Measurements from ENCODE around the gene AFAP1L2.

The AFAP1L2 gene

GRCh38 chr10:114388275-114388674, 16.0 kb downstream of the AFAP1L2 start:
- no peak for DNase-seq (ENCODE audit: low read depth in 3 of 3)

GRCh38 chr10:114387784-114388183, 16.5 kb downstream of the AFAP1L2 start:
- no peak for DNase-seq (ENCODE audit: low read depth in 3 of 3)

- no peak for DNase-seq (ENCODE audit: low read depth in 3 of 3)
Measured at GRCh38 chr10:114386452-114386851, 17.9 kb downstream of the AFAP1L2 start.

- no peak for DNase-seq (ENCODE audit: low read depth in 3 of 3)
Measured at GRCh38 chr10:114385557-114385956, 18.7 kb downstream of the AFAP1L2 start.

- no peak for DNase-seq (ENCODE audit: low read depth in 3 of 3)
Measured at GRCh38 chr10:114384601-114385000, 19.7 kb downstream of the AFAP1L2 start.

GRCh38 chr10:114384181-114384580, 20.1 kb downstream of the AFAP1L2 start:
- DNase-seq (ENCODE audit: low read depth in 3 of 3): no peak

- DNase-seq (ENCODE audit: low read depth in 3 of 3): no peak
Measured at GRCh38 chr10:114380797-114381196, 23.5 kb downstream of the AFAP1L2 start.

GRCh38 chr10:114380060-114380459, 24.2 kb downstream of the AFAP1L2 start:
- no peak for DNase-seq (ENCODE audit: low read depth in 3 of 3)

GRCh38 chr10:114379631-114380041, 24.7 kb downstream of the AFAP1L2 start:
- no peak for DNase-seq (ENCODE audit: low read depth in 3 of 3)

GRCh38 chr10:114376523-114376922, 27.8 kb downstream of the AFAP1L2 start:
- DNase-seq (ENCODE audit: low read depth in 3 of 3): no peak

- DNase-seq (ENCODE audit: low read depth in 3 of 3): no peak
Measured at GRCh38 chr10:114375047-114375446, 29.3 kb downstream of the AFAP1L2 start.

- DNase-seq (ENCODE audit: low read depth in 3 of 3): no peak
Measured at GRCh38 chr10:114374053-114374791, 30.1 kb downstream of the AFAP1L2 start.

- no peak for DNase-seq (ENCODE audit: low read depth in 3 of 3)
Measured at GRCh38 chr10:114373631-114374030, 30.7 kb downstream of the AFAP1L2 start.

GRCh38 chr10:114372995-114373394, 31.3 kb downstream of the AFAP1L2 start:
- DNase-seq (ENCODE audit: low read depth in 3 of 3): no peak

- DNase-seq (ENCODE audit: low read depth in 3 of 3): no peak
Measured at GRCh38 chr10:114372179-114372578, 32.1 kb downstream of the AFAP1L2 start.

- DNase-seq (ENCODE audit: low read depth in 3 of 3): no peak
Measured at GRCh38 chr10:114370966-114371365, 33.3 kb downstream of the AFAP1L2 start.

GRCh38 chr10:114370199-114370598, 34.1 kb downstream of the AFAP1L2 start:
- DNase-seq (ENCODE audit: low read depth in 3 of 3): no peak

GRCh38 chr10:114368057-114368391, 36.3 kb downstream of the AFAP1L2 start:
- no peak for DNase-seq (ENCODE audit: low read depth in 3 of 3)

- DNase-seq (ENCODE audit: low read depth in 3 of 3): no peak
Measured at GRCh38 chr10:114367351-114368056, 36.8 kb downstream of the AFAP1L2 start.

GRCh38 chr10:114364726-114365125, 39.6 kb downstream of the AFAP1L2 start:
- no peak for DNase-seq (ENCODE audit: low read depth in 3 of 3)

GRCh38 chr10:114363745-114364454, 40.4 kb downstream of the AFAP1L2 start:
- DNase-seq (ENCODE audit: low read depth in 3 of 3): no peak

GRCh38 chr10:114362826-114363355, 41.4 kb downstream of the AFAP1L2 start:
- no peak for DNase-seq (ENCODE audit: low read depth in 3 of 3)

GRCh38 chr10:114359953-114360345, 44.4 kb downstream of the AFAP1L2 start:
- no peak for DNase-seq (ENCODE audit: low read depth in 3 of 3)
